Neural cell (in vitro differentiated cells): ENCODE results near the gene DGKQ. TPM values are rescaled to one million over a fixed set of nuclear protein-coding genes. Genes with fewer than 3 reads are reported as not detected.

Source experiments
- H2AFZ ChIP-seq: fragments of 200-600, 300-800 bp; sonication (generic), shearing (Covaris generic); 2 replicates; pipeline ENCODE4 v1.6.0; 2014; ENCODE audit warnings: low read depth, mild to moderate bottlenecking, antibody characterized with exemption, low read length, moderate library complexity
- H3F3A ChIP-seq: fragments of 200-600 bp; shearing (Covaris generic); 2 replicates; pipeline ENCODE4 v1.6.1; 2016; ENCODE audit warnings: mild to moderate bottlenecking, moderate library complexity, mixed read lengths, antibody characterized with exemption, low read length; ENCODE audit not compliant: insufficient read depth, poor library complexity, severe bottlenecking
- H3K27ac ChIP-seq: fragments of 200-600, 300-800 bp; sonication (generic), shearing (Covaris generic); 2 replicates; pipeline ENCODE4 v1.5.1; 2014; ENCODE audit warnings: mild to moderate bottlenecking, low read length, moderate library complexity
- H3K27me3 ChIP-seq: fragments of 300-800, 200-600 bp; sonication (generic), shearing (Covaris generic); 2 replicates; pipeline ENCODE4 v1.6.0; 2014; ENCODE audit warnings: mild to moderate bottlenecking, low read depth, low read length, moderate library complexity; ENCODE audit not compliant: insufficient read depth
- H3K36me3 ChIP-seq: fragments of 300-800, 200-600 bp; sonication (generic), shearing (Covaris generic); 2 replicates; pipeline ENCODE4 v1.5.1; 2014; ENCODE audit warnings: mild to moderate bottlenecking, antibody characterized with exemption, low read length, moderate library complexity; ENCODE audit not compliant: insufficient read depth
- H3K4me2 ChIP-seq: fragments of 300-800, 200-600 bp; sonication (generic), shearing (Covaris generic); 2 replicates; pipeline ENCODE4 v1.6.0; 2014; ENCODE audit warnings: mild to moderate bottlenecking, low read length
- H3K4me3 ChIP-seq: fragments of 300-800, 200-600 bp; sonication (generic), shearing (Covaris generic); 2 replicates; pipeline ENCODE4 v1.5.1; 2014; ENCODE audit warnings: mild to moderate bottlenecking, low read length, moderate library complexity
- H3K79me2 ChIP-seq: fragments of 200-600 bp; shearing (Covaris generic); replicated peaks from 2 replicates; pipeline ENCODE4 v1.6.0; 2014; ENCODE audit warnings: mild to moderate bottlenecking, low read length, moderate library complexity; ENCODE audit not compliant: insufficient read depth
- H3K9ac ChIP-seq: fragments of 300-800, 200-600 bp; sonication (generic), shearing (Covaris generic); 2 replicates; pipeline ENCODE4 v1.6.1; 2016; ENCODE audit warnings: mild to moderate bottlenecking, low read length, mixed read lengths
- H3K9me2 ChIP-seq: fragments of 200-600 bp; shearing (Covaris generic); 2 replicates; pipeline ENCODE4 v1.6.1; 2016; ENCODE audit warnings: mild to moderate bottlenecking, low read length, mixed read lengths; ENCODE audit not compliant: insufficient read depth
- H3K9me3 ChIP-seq: fragments of 200-600, 300-800 bp; sonication (generic), shearing (Covaris generic); 2 replicates; pipeline ENCODE4 v1.6.1; 2016; ENCODE audit warnings: mild to moderate bottlenecking, mixed run types, low read length, moderate library complexity, mixed read lengths
- H4K20me1 ChIP-seq: fragments of 200-600 bp; shearing (Covaris generic); 2 replicates; pipeline ENCODE4 v1.6.1; 2016; ENCODE audit warnings: mild to moderate bottlenecking, mixed run types; ENCODE audit not compliant: insufficient read depth
- EP300 ChIP-seq: fragments of 450-650 bp; conservative IDR thresholded peaks from 2 replicates; pipeline ENCODE4 v1.6.1; 2014; ENCODE audit warnings: antibody characterized with exemption, mild to moderate bottlenecking, moderate library complexity; ENCODE audit not compliant: poor library complexity, severe bottlenecking
- EZH2 ChIP-seq: fragments of 200-600, 300-800 bp; shearing (Covaris generic), sonication (generic); IDR thresholded peaks from 2 replicates; pipeline ENCODE4 v1.6.1; 2014; ENCODE audit warnings: antibody characterized with exemption, low read length, borderline replicate concordance, mild to moderate bottlenecking; ENCODE audit not compliant: insufficient read depth, poor library complexity, severe bottlenecking
- MXI1 ChIP-seq: fragments of 450-650 bp; conservative IDR thresholded peaks from 2 replicates; pipeline ENCODE4 v1.6.1; 2014; ENCODE audit warnings: antibody characterized with exemption, mild to moderate bottlenecking; ENCODE audit not compliant: poor library complexity, severe bottlenecking
- POLR2AphosphoS5 ChIP-seq: IDR thresholded peaks from 2 replicates; pipeline ENCODE4 v1.6.1; 2012
- RAD21 ChIP-seq: fragments of 450-650 bp; conservative IDR thresholded peaks from 2 replicates; pipeline ENCODE4 v1.6.1; 2014; ENCODE audit warnings: antibody characterized with exemption, mild to moderate bottlenecking, moderate library complexity
- SMC3 ChIP-seq: fragments of 450-650 bp; conservative IDR thresholded peaks from 2 replicates; pipeline ENCODE4 v1.6.1; 2014; ENCODE audit warnings: antibody characterized with exemption, mild to moderate bottlenecking, moderate library complexity; ENCODE audit not compliant: poor library complexity
- TAF1 ChIP-seq: IDR thresholded peaks from 2 replicates; pipeline ENCODE4 v1.6.1; 2012; ENCODE audit warnings: low read depth
- polyA plus RNA-seq: library from polyadenylated mRNA; depleted of rRNA; stranded (reverse); fragments of >200 nt; gene quantifications from 2 replicates; pipeline ENCODE4 v1.2.3, GENCODE V29; 2014
- TF ChIP-seq, protein P1 (sequence below): IDR thresholded peaks from 2 replicates; pipeline ENCODE4 v1.6.1; 2012; ENCODE audit warnings: borderline replicate concordance
- TF ChIP-seq, protein P2 (sequence below): fragments of 450-650 bp; IDR thresholded peaks from 2 replicates; pipeline ENCODE4 v1.5.1; 2014; ENCODE audit warnings: antibody characterized with exemption, mild to moderate bottlenecking, moderate library complexity; ENCODE audit not compliant: poor library complexity, severe bottlenecking

DGKQ gene
- polyA plus RNA-seq, 1 donor from 2014 or later, result 32.4 TPM

GRCh38 chr4:914531-914930, 58.8 kb downstream of the DGKQ start:
- Histone ChIP-seq H3K9me3 (no peaks in the 10 kb centered on the region), H3K79me2 (peaks cover 13% of the 10 kb centered on the region), H3K36me3 (no peaks in the 10 kb centered on the region), H3K9me2 (no peaks in the 10 kb centered on the region), H3K27me3 (no peaks in the 10 kb centered on the region), H3K4me3 (no peak overlapping the region), H4K20me1 (no peaks in the 10 kb centered on the region), H2AFZ (no peak overlapping the region), H3K27ac (no peak overlapping the region), H3F3A (no peaks in the 10 kb centered on the region), H3K9ac (no peak overlapping the region), H3K4me2 (no peak overlapping the region)
- no peak for TF ChIP-seq RAD21
- TF ChIP-seq EP300, result no peak
- no peak for TF ChIP-seq POLR2AphosphoS5

DNA sequence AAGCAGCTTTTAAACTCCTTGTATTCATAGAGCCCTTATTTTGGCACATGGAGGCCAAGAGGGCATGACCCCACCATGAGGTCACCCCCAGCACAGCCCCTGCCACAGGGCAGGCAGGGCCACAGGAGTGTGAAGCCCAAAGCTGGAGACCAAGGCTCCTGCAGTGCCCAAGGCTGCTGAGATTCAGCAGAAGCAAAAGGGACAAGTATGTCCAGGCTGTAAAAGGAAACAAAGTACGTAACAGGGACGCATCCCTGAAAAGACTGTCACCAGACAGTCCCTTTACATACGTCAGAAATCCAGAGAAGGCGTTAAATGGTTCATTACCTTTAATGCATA, 60.1 kb downstream of the DGKQ start:
- H3K9ac ChIP-seq, result no peak overlapping the region
- no peak overlapping the region for H3K27ac ChIP-seq
- no peak overlapping the region for H2AFZ ChIP-seq
- no peaks in the 10 kb centered on the region for H3F3A ChIP-seq
- H3K79me2 ChIP-seq, result peaks cover 10% of the 10 kb centered on the region
- no peaks in the 10 kb centered on the region for H3K9me3 ChIP-seq
- H3K27me3 ChIP-seq, result no peaks in the 10 kb centered on the region
- no peaks in the 10 kb centered on the region for H3K9me2 ChIP-seq
- no peak for TF ChIP-seq TAF1
- no peak for TF ChIP-seq POLR2AphosphoS5
- TF ChIP-seq EZH2, result no peak
- no peak for TF ChIP-seq RAD21
- TF ChIP-seq MXI1, result no peak
- no peak for TF ChIP-seq SMC3
- TF ChIP-seq, protein P1, sequence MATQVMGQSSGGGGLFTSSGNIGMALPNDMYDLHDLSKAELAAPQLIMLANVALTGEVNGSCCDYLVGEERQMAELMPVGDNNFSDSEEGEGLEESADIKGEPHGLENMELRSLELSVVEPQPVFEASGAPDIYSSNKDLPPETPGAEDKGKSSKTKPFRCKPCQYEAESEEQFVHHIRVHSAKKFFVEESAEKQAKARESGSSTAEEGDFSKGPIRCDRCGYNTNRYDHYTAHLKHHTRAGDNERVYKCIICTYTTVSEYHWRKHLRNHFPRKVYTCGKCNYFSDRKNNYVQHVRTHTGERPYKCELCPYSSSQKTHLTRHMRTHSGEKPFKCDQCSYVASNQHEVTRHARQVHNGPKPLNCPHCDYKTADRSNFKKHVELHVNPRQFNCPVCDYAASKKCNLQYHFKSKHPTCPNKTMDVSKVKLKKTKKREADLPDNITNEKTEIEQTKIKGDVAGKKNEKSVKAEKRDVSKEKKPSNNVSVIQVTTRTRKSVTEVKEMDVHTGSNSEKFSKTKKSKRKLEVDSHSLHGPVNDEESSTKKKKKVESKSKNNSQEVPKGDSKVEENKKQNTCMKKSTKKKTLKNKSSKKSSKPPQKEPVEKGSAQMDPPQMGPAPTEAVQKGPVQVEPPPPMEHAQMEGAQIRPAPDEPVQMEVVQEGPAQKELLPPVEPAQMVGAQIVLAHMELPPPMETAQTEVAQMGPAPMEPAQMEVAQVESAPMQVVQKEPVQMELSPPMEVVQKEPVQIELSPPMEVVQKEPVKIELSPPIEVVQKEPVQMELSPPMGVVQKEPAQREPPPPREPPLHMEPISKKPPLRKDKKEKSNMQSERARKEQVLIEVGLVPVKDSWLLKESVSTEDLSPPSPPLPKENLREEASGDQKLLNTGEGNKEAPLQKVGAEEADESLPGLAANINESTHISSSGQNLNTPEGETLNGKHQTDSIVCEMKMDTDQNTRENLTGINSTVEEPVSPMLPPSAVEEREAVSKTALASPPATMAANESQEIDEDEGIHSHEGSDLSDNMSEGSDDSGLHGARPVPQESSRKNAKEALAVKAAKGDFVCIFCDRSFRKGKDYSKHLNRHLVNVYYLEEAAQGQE, result no peak
- TF ChIP-seq, protein P2, sequence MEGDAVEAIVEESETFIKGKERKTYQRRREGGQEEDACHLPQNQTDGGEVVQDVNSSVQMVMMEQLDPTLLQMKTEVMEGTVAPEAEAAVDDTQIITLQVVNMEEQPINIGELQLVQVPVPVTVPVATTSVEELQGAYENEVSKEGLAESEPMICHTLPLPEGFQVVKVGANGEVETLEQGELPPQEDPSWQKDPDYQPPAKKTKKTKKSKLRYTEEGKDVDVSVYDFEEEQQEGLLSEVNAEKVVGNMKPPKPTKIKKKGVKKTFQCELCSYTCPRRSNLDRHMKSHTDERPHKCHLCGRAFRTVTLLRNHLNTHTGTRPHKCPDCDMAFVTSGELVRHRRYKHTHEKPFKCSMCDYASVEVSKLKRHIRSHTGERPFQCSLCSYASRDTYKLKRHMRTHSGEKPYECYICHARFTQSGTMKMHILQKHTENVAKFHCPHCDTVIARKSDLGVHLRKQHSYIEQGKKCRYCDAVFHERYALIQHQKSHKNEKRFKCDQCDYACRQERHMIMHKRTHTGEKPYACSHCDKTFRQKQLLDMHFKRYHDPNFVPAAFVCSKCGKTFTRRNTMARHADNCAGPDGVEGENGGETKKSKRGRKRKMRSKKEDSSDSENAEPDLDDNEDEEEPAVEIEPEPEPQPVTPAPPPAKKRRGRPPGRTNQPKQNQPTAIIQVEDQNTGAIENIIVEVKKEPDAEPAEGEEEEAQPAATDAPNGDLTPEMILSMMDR, result no peak
- no peak for TF ChIP-seq EP300
- H4K20me1 ChIP-seq, result no peaks in the 10 kb centered on the region
- H3K4me2 ChIP-seq, result no peak overlapping the region
- H3K4me3 ChIP-seq, result no peak overlapping the region
- no peaks in the 10 kb centered on the region for H3K36me3 ChIP-seq
